HEK293 (cell line): ENCODE measurements around the gene CSF2RB.

Source experiments
- CTCF ChIA-PET: fragments of 350-600 bp; formaldehyde crosslinking; extraction: SDS; loops from one replicate; lab custom pipeline; 2021; ENCODE audit warnings: antibody characterized with exemption; lab: Yijun Ruan, JAX
- POLR2A ChIA-PET: fragments of 300-600 bp; formaldehyde crosslinking; extraction: SDS; loops from one replicate; lab custom pipeline; 2020; ENCODE audit warnings: antibody characterized with exemption, inconsistent platforms; lab: Yijun Ruan, JAX
- H3K27ac ChIP-seq: fragments of 200-500 bp; sonication (Bioruptor generic); 2 replicates; pipeline ENCODE4 v1.5.1; 2014; ENCODE audit warnings: low read depth, low read length, control low read depth, inconsistent platforms; ENCODE audit errors: extremely low read depth
- H3K36me3 ChIP-seq, 2 experiments: fragments of 200-500 bp in 1 of 2; sonication (Bioruptor generic) in 1 of 2; 1 replicate in 1 of 2; 2 replicates in 1 of 2; pipeline ENCODE4 v1.5.1; 2014 to 2017; ENCODE audit warnings: inconsistent platforms in 2 of 2, low read length in 2 of 2; ENCODE audit not compliant: control insufficient read depth in 2 of 2, insufficient read depth in 1 of 2
- H3K4me1 ChIP-seq: fragments of 200-500 bp; sonication (Bioruptor generic); 2 replicates; pipeline ENCODE4 v1.5.1; 2014; ENCODE audit warnings: mild to moderate bottlenecking, low read length, inconsistent platforms; ENCODE audit not compliant: control insufficient read depth, insufficient read depth
- H3K4me3 ChIP-seq: 2 replicates; pipeline ENCODE4 v1.5.1; 2011; ENCODE audit warnings: low read depth, mild to moderate bottlenecking, control low read depth, low read length, moderate library complexity
- H3K9me3 ChIP-seq: fragments of 200-500 bp; sonication (Bioruptor generic); 2 replicates; pipeline ENCODE4 v1.5.1; 2014; ENCODE audit warnings: low read depth, low read length, inconsistent platforms; ENCODE audit not compliant: control insufficient read depth, insufficient read depth
- GLI4 ChIP-seq: fragments of 450-650 bp; formaldehyde crosslinking; IDR thresholded peaks from 2 replicates; pipeline ENCODE4 v1.5.1; 2016; ENCODE audit warnings: missing biosample characterization, missing genetic modification characterization
- HOXA7 ChIP-seq: sonication (generic); formaldehyde crosslinking; IDR thresholded peaks from 2 replicates; pipeline ENCODE4 v1.8.1; 2022; ENCODE audit warnings: missing genetic modification reagents, borderline replicate concordance
- MYNN ChIP-seq: fragments of 450-650 bp; formaldehyde crosslinking; IDR thresholded peaks from 2 replicates; pipeline ENCODE4 v1.5.1; 2016; ENCODE audit warnings: missing biosample characterization, missing genetic modification characterization, borderline replicate concordance
- OVOL3 ChIP-seq: fragments of 450-650 bp; formaldehyde crosslinking; IDR thresholded peaks from 2 replicates; pipeline ENCODE4 v1.5.1; 2016; ENCODE audit warnings: missing biosample characterization, missing genetic modification characterization
- SCRT2 ChIP-seq: fragments of 450-650 bp; formaldehyde crosslinking; IDR thresholded peaks from 2 replicates; pipeline ENCODE4 v1.5.1; 2016; ENCODE audit warnings: missing biosample characterization, missing genetic modification characterization
- ZBTB17 ChIP-seq: fragments of 450-650 bp; formaldehyde crosslinking; IDR thresholded peaks from 2 replicates; pipeline ENCODE4 v1.5.1; 2016; ENCODE audit warnings: missing biosample characterization, missing genetic modification characterization
- ZBTB20 ChIP-seq: fragments of 450-650 bp; formaldehyde crosslinking; IDR thresholded peaks from 2 replicates; pipeline ENCODE4 v1.5.1; 2016; ENCODE audit warnings: missing biosample characterization, missing genetic modification characterization
- ZBTB48 ChIP-seq: fragments of 450-650 bp; formaldehyde crosslinking; IDR thresholded peaks from 2 replicates; pipeline ENCODE4 v1.5.1; 2016; ENCODE audit warnings: missing biosample characterization, missing genetic modification characterization
- ZIC2 ChIP-seq: fragments of 450-650 bp; formaldehyde crosslinking; IDR thresholded peaks from 2 replicates; pipeline ENCODE4 v1.5.1; 2016; ENCODE audit warnings: missing biosample characterization, missing genetic modification characterization
- ZNF121 ChIP-seq: fragments of 450-650 bp; formaldehyde crosslinking; IDR thresholded peaks from 2 replicates; pipeline ENCODE4 v1.5.1; 2016; ENCODE audit warnings: missing biosample characterization, missing genetic modification characterization
- ZNF184 ChIP-seq: fragments of 450-650 bp; IDR thresholded peaks from 2 replicates; pipeline ENCODE4 v1.5.1; 2018; ENCODE audit warnings: missing biosample characterization, mild to moderate bottlenecking, missing genetic modification characterization
- ZNF19 ChIP-seq: fragments of 450-650 bp; formaldehyde crosslinking; IDR thresholded peaks from 2 replicates; pipeline ENCODE4; 2016; ENCODE audit warnings: missing biosample characterization, missing genetic modification characterization, low read depth
- ZNF211 ChIP-seq: fragments of 450-650 bp; formaldehyde crosslinking; IDR thresholded peaks from 2 replicates; pipeline ENCODE4 v1.5.1; 2016; ENCODE audit warnings: low read depth, missing biosample characterization, missing genetic modification characterization
- ZNF23 ChIP-seq: fragments of 450-650 bp; formaldehyde crosslinking; IDR thresholded peaks from 2 replicates; pipeline ENCODE4 v1.5.1; 2016; ENCODE audit warnings: missing biosample characterization, missing genetic modification characterization, borderline replicate concordance
- ZNF266 ChIP-seq: fragments of 450-650 bp; formaldehyde crosslinking; IDR thresholded peaks from 2 replicates; pipeline ENCODE4 v1.5.1; 2016; ENCODE audit warnings: missing biosample characterization, missing genetic modification characterization, low read depth
- ZNF302 ChIP-seq: fragments of 450-650 bp; formaldehyde crosslinking; IDR thresholded peaks from 2 replicates; pipeline ENCODE4 v1.5.1; 2016; ENCODE audit warnings: missing biosample characterization, missing genetic modification characterization, low read depth
- ZNF391 ChIP-seq: fragments of 450-650 bp; formaldehyde crosslinking; IDR thresholded peaks from 2 replicates; pipeline ENCODE4 v1.5.1; 2016; ENCODE audit warnings: low read depth, missing biosample characterization, missing genetic modification characterization, borderline replicate concordance
- ZNF433 ChIP-seq: fragments of 450-650 bp; formaldehyde crosslinking; IDR thresholded peaks from 2 replicates; pipeline ENCODE4 v1.5.1; 2016; ENCODE audit warnings: missing biosample characterization, missing genetic modification characterization, low read depth
- ZNF529 ChIP-seq: fragments of 450-650 bp; formaldehyde crosslinking; IDR thresholded peaks from 2 replicates; pipeline ENCODE4 v1.5.1; 2017; ENCODE audit warnings: missing genetic modification characterization, missing biosample characterization; ENCODE audit not compliant: insufficient replicate concordance
- ZNF596 ChIP-seq: fragments of 450-650 bp; IDR thresholded peaks from 2 replicates; pipeline ENCODE4 v1.5.0; 2018; ENCODE audit warnings: missing biosample characterization, mild to moderate bottlenecking, missing genetic modification characterization, moderate library complexity
- ZNF664 ChIP-seq: fragments of 450-650 bp; formaldehyde crosslinking; IDR thresholded peaks from 2 replicates; pipeline ENCODE4 v1.5.1; 2016; ENCODE audit warnings: missing biosample characterization, missing genetic modification characterization
- ZNF692 ChIP-seq: fragments of 450-650 bp; formaldehyde crosslinking; IDR thresholded peaks from 2 replicates; pipeline ENCODE4 v1.5.1; 2016; ENCODE audit warnings: missing biosample characterization, missing genetic modification characterization
- ZNF76 ChIP-seq: fragments of 450-650 bp; formaldehyde crosslinking; IDR thresholded peaks from 2 replicates; pipeline ENCODE4; 2016; ENCODE audit warnings: low read depth, missing biosample characterization, missing genetic modification characterization, borderline replicate concordance
- ZNF777 ChIP-seq: fragments of 450-650 bp; formaldehyde crosslinking; IDR thresholded peaks from 2 replicates; pipeline ENCODE4 v1.5.1; 2017; ENCODE audit warnings: missing biosample characterization, missing genetic modification characterization, borderline replicate concordance
- ZNF785 ChIP-seq: fragments of 450-650 bp; formaldehyde crosslinking; IDR thresholded peaks from 2 replicates; pipeline ENCODE4 v1.5.1; 2016; ENCODE audit warnings: missing biosample characterization, missing genetic modification characterization
- ZNF791 ChIP-seq: fragments of 450-650 bp; formaldehyde crosslinking; IDR thresholded peaks from 2 replicates; pipeline ENCODE4 v1.5.1; 2016; ENCODE audit warnings: missing biosample characterization, missing genetic modification characterization
- ZXDB ChIP-seq: fragments of 450-650 bp; formaldehyde crosslinking; IDR thresholded peaks from 2 replicates; pipeline ENCODE4 v1.5.1; 2016; ENCODE audit warnings: missing biosample characterization, missing genetic modification characterization

CSF2RB gene

GRCh38 chr22:36933629-36934417 is 20.4 kb downstream of the CSF2RB start (continued):
- TF ChIP-seq ZIC2: no peak
- no peak for TF ChIP-seq ZBTB20 (tag by site-specific recombination)
- no peak for TF ChIP-seq ZNF791 (tag by site-specific recombination)
- TF ChIP-seq ZNF777 (tag by site-specific recombination): no peak
- TF ChIP-seq ZNF121 (tag by site-specific recombination): no peak
- TF ChIP-seq ZNF184 (tag by site-specific recombination): no peak

- no peaks in the 10 kb centered on the region for H3K9me3 ChIP-seq
- H3K36me3 ChIP-seq: no peaks in the 10 kb centered on the region
- TF ChIP-seq ZNF692 (tag by site-specific recombination) (no peak), ZNF785 (no peak), ZNF596 (tag by site-specific recombination) (no peak), GLI4 (tag by site-specific recombination) (no peak), ZNF664 (tag by site-specific recombination) (no peak), ZNF211 (tag by site-specific recombination) (no peak), ZNF76 (tag by site-specific recombination) (no peak), ZNF19 (no peak), ZNF391 (no peak), ZNF23 (tag by site-specific recombination) (no peak), ZNF529 (tag by site-specific recombination) (no peak), ZNF302 (tag by site-specific recombination) (no peak), ZBTB17 (no peak), ZBTB48 (tag by site-specific recombination) (no peak), SCRT2 (tag by site-specific recombination) (no peak), ZXDB (tag by site-specific recombination) (no peak)
- no peak overlapping the region for H3K4me3 ChIP-seq
- POLR2A ChIA-PET: no interaction called here
- H3K4me1 ChIP-seq: no peaks in the 10 kb centered on the region
- CTCF ChIA-PET: no interaction called here
- H3K27ac ChIP-seq: no peak overlapping the region
Observed at GRCh38 chr22:36934418-36935312, 21.2 kb downstream of the CSF2RB start.

- TF ChIP-seq OVOL3 (no peak), HOXA7 (CRISPR knock-in tag) (no peak), ZNF433 (tag by site-specific recombination) (no peak), ZNF266 (tag by site-specific recombination) (no peak), MYNN (tag by site-specific recombination) (no peak)
- Histone ChIP-seq H3K36me3 (no peaks in the 10 kb centered on the region), H3K4me3 (no peak overlapping the region), H3K9me3 (no peaks in the 10 kb centered on the region), H3K27ac (no peak overlapping the region), H3K4me1 (no peaks in the 10 kb centered on the region)
- POLR2A ChIA-PET: interaction anchor here (0.8 kb wide), 1 partner anchor 159 kb away, joined by 4 read pairs; the partner anchor contains the start of gene IFT27
- CTCF ChIA-PET: no interaction called here
Observed at GRCh38 chr22:36935313-36935610, 21.8 kb downstream of the CSF2RB start.
